Choroid plexus epithelial cell (primary cell): ENCODE measurements around the gene SPG7.

Experiments
- DNase-seq: peaks from one replicate; pipeline ENCODE4 v3.0.0-alpha.2; 2010; ENCODE audit warnings: low read depth
- H3K4me3 ChIP-seq: 2 replicates; pipeline ENCODE4 v1.5.1; 2011; ENCODE audit warnings: low read depth, mild to moderate bottlenecking, control low read depth, low read length, moderate library complexity
- TF ChIP-seq, protein P1 (sequence below): conservative IDR thresholded peaks from 2 replicates; pipeline ENCODE4 v1.5.1; 2011; ENCODE audit warnings: low read depth, mild to moderate bottlenecking, control low read depth, inconsistent platforms, low read length, moderate library complexity

Gene SPG7

DNA sequence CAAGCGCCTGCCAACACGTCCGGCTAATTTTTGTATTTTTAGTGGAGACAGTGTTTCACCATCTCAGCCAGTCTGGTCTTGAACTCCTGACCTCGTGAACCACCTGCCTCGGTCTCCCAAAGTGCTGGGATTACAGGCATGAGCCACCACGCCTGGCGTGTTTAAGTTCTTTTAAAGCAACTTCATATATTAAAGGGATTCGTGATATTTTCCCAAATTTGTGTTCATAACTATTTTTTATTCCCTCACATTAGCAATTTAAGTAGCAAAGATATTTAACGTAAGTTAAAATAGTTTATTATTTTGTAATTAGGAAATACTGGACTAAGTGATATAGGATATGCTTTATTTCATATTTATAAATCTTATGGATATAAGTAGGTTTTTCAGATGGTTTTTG is 4.2 kb downstream of the SPG7 start:
- TF ChIP-seq, protein P1, sequence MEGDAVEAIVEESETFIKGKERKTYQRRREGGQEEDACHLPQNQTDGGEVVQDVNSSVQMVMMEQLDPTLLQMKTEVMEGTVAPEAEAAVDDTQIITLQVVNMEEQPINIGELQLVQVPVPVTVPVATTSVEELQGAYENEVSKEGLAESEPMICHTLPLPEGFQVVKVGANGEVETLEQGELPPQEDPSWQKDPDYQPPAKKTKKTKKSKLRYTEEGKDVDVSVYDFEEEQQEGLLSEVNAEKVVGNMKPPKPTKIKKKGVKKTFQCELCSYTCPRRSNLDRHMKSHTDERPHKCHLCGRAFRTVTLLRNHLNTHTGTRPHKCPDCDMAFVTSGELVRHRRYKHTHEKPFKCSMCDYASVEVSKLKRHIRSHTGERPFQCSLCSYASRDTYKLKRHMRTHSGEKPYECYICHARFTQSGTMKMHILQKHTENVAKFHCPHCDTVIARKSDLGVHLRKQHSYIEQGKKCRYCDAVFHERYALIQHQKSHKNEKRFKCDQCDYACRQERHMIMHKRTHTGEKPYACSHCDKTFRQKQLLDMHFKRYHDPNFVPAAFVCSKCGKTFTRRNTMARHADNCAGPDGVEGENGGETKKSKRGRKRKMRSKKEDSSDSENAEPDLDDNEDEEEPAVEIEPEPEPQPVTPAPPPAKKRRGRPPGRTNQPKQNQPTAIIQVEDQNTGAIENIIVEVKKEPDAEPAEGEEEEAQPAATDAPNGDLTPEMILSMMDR = no peak
- no peak for DNase-seq
- H3K4me3 ChIP-seq = no peak overlapping the region

DNA sequence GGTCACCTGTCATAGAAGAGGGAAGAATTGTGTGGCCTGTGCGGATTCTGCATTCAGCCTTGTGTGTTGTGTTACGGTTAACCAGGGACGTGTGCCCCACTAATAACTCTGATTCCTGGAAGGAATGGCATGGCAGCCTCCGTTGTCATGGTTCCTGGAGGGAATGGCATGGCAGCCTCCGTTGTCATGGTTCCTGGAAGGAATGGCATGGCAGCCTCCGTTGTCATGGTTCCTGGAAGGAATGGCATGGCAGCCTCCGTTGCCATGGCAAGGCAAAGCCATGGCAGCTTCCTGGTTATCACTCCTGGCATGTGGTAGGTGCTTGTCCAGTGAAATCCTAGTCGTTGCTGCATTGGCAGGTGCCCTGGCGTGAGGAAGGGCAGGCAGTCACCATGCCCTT is 8.9 kb downstream of the SPG7 start:
- TF ChIP-seq, protein P1 = no peak
- H3K4me3 ChIP-seq = no peak overlapping the region
- no peak for DNase-seq

DNA sequence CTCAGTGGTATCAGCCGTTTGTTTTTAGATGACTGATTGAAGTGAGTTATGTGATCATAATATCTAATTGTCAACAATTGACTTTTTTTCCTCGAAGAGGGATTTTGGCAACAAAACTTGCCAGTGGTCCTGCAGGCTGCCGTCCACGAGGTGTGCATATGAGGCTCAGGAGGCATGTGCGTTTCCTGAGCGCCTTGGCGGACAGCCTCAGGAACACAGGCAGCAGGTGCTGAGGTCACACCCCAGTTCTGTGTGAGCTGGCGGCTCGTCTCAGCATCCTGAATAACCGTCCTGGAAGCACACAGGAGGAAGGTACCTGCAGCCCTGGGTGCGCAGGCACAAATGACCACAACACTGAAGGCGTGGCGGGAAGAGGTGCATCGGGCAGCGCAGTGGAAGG is 11.7 kb downstream of the SPG7 start:
- TF ChIP-seq, protein P1 = no peak
- DNase-seq = no peak
- no peak overlapping the region for H3K4me3 ChIP-seq

DNA sequence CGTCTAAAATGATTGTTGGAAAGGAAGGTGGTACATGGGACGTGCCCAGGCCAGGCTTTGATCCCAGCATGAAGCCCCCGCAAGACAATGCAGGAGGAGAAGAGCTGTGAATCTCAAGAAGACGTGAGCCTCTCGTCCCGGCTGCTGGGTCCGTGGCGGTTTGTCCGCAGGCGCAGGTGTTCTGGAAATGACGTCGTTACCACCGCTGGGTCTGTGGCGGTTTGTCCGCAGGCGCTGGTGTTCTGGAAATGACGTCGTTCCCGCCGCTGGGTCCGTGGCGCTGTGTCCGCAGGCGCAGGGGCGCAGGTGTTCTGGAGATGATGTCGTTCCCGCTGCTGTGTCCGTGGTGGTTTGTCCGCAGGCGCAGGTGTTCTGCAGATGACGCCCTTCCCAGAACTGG is 14.1 kb downstream of the SPG7 start:
- DNase-seq = no peak
- no peak overlapping the region for H3K4me3 ChIP-seq
- TF ChIP-seq, protein P1 = no peak

DNA sequence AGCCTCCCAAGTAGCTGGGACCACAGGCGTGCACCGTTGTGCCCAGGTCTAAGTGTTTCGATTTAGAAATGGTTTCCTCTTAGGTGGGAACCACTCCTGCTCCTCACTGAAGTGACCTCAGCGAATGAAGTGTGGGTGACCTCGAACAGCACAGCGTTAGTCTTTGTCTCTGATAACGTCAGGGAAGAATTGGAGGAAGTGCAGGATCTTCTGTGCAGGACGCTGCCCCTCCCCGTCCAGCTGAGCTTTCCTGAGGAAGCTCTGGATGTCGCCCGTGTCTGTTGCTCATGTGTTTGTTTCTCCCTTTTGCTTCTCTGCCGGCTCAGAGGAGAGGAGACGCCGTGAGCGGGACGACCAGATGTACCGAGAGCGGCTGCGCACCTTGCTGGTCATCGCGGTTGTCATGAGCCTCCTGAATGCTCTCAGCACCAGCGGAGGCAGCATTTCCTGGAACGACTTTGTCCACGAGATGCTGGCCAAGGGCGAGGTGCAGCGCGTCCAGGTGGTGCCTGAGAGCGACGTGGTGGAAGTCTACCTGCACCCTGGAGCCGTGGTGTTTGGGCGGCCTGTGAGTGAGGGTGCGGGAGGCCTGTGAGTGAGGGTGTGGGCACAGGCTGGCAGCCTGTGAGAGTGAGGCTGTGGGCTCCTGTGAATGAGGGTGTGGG is 15.6 kb downstream of the SPG7 start:
- TF ChIP-seq, protein P1 = no peak
- no peak overlapping the region for H3K4me3 ChIP-seq

DNA sequence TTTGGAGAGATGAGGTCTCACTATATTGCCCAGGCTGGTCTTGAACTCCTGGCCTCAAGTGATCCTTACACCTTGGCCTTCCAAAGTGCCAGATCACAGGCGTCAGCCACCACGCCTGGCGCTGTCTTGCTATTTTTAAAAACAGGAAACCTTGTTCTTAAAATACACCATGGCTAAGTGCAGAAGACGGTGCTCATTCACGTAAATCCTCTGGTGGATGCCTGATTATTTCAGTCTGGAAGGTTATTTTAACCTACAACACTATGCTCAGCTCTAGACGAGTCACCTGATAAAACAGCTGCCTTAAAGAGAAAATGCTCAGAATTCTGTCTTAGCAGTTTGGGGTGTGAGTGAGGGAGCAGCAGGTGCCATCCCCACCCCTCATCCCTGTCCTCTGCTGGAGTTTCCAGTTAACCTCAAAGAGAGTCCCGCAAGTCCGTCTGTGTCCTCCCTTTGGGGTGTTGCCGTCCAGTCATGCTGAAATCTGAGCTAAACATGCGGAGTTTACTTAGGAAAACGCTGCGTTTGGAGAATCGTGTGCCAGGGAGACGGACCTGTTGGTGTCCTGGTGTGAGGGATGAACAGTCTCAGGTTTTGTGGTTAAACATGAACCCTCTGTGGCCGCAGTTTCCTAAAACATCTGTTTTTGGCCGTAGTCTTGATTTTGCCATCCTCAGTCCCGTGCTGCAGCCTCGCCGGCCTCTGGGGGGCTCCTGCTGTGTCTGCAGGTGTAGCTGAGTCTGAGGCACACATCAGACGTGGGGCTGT is 17.1 kb downstream of the SPG7 start:
- TF ChIP-seq, protein P1 = no peak
- no peak for DNase-seq
- no peak overlapping the region for H3K4me3 ChIP-seq

More for the DNA sequence above, 15.6 kb downstream of the SPG7 start:
- DNase-seq = no peak

DNA sequence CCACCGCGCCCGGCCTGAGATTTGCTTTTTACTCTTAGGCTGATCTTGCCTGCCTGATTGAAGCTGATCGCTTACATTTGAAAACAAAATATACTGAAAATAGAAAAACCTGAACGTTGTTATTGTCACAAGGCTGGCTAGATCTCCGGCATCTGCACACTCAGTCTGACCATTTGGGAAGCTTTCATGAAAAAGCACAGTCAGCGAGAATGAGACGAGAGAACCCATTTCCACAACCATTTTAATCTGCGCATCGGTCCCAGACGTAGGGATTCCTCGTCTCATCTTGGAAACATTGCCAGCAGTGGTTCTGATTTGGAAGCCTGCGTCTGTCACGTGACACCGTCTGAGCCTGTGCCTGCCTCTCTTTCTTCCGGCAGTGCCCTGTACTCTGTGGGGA is 20.9 kb downstream of the SPG7 start:
- DNase-seq = no peak
- no peak overlapping the region for H3K4me3 ChIP-seq
- TF ChIP-seq, protein P1 = no peak
